Suppressor macrophage treated with lipopolysaccharide for 1 hour (primary cell): Measurements from ENCODE around the gene LAMTOR4.
"Not testable (repeated sequence)": the region's sequence is repeated elsewhere in the genome, so short reads cannot be mapped to it uniquely, and the experiment has no call there.

Source experiments
- DNase-seq, 3 donors: peaks; one replicate each; pipeline ENCODE4 v3.0.0-alpha.2; 2020 to 2022

Gene LAMTOR4

DNA sequence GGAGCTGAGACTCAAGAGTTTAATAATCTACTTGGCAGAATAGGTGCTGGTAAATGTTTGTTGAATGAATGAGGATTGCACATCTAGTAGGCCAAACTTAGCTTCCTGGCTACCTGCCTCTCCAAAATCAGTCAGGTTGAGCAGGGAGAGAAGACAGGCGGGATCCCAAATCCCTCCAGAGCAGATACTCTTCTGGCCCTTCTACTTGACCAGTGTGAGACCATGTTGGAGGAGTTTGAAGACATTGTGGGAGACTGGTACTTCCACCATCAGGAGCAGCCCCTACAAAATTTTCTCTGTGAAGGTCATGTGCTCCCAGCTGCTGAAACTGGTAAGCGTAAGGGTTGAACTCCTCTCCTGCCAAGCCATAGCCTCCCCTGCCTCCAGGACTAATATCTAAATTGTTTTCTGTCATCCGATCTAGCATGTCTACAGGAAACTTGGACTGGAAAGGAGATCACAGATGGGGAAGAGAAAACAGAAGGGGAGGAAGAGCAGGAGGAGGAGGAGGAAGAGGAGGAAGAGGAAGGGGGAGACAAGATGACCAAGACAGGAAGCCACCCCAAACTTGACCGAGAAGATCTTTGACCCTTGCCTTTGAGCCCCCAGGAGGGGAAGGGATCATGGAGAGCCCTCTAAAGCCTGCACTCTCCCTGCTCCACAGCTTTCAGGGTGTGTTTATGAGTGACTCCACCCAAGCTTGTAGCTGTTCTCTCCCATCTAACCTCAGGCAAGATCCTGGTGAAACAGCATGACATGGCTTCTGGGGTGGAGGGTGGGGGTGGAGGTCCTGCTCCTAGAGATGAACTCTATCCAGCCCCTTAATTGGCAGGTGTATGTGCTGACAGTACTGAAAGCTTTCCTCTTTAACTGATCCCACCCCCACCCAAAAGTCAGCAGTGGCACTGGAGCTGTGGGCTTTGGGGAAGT, 24.2 kb upstream of the LAMTOR4 start:
- DNase-seq, result no peak

DNA sequence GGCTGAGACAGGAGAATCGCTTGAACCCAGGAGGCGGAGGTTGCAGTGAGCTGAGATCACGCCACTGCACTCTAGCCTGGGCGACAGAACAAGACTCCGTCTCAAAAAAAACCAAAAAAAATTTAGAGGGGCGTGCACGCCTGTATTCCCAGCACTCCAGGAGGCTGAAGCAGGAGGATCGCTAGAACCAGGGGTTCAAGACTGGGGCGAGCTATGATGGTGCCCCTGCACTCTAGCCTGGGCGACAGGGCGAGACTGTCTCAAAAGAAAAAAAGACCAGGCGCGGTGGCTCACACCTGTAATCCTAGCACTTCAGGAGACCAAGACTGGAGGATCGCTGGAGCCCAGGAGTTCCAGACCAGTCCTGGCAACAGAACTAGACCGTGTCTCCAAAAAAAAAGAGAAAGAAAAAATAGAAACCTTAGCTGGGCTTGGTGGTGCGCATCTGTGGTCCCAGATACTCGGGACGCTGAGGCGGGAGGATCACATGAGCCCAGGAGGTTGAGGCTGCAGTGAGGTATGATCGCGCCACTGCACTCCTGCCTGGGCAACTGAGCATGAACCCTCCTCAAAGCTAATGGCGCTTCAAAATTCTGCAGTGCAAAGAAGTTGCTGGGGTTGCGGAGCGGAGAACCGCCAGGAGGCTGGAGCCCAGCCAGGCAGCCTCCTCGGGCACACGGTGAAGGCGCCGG, 22.3 kb upstream of the LAMTOR4 start:
- DNase-seq, result no peak

DNA sequence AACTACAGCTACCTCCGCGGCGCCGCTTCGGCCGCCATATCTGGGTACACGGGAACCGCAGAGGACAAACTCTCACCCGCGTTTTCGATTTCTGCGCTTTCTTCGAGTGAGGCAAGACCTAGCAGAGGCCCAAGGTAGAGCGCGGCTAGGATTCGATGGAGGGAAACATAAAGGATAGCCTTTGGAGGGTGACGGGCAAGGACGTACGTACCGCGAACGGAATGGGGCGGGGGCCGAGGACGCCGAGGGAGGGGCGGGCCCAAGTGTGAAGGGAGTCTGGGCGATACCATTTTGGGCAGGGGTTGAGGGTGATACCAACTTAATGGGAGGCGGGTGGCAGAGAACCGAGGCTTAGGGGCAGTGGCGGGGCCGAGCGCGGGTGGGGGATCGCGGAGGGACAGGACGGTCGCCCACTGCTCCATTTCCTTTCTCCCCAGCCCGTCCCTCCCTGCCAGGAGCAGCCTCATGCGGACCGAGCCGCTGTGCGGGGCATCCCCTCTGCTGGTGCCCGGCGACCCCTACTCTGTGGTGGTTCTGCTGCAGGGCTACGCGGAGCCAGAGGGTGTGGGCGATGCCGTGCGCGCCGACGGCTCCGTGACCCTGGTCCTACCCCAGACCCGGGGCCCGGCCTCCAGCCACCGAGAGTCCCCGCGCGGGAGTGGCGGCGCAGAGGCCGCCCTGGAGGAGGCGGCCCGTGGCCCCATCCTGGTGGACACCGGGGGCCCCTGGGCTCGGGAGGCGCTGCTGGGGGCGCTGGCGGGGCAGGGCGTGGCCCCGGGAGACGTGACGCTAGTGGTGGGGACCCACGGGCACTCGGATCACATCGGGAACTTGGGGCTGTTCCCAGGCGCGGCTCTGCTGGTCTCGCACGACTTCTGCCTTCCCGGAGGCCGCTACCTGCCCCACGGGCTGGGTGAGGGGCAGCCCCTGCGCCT, 21.5 kb upstream of the LAMTOR4 start, which contains the start of gene MBLAC1:
Gene MBLAC1 (plus strand): TSS at position 37 of the 935 bp plus-strand sequence. CDS start 429 bp downstream, at position 466.
- DNase-seq, result peak; percentile 86 to 94 (median 92)

DNA sequence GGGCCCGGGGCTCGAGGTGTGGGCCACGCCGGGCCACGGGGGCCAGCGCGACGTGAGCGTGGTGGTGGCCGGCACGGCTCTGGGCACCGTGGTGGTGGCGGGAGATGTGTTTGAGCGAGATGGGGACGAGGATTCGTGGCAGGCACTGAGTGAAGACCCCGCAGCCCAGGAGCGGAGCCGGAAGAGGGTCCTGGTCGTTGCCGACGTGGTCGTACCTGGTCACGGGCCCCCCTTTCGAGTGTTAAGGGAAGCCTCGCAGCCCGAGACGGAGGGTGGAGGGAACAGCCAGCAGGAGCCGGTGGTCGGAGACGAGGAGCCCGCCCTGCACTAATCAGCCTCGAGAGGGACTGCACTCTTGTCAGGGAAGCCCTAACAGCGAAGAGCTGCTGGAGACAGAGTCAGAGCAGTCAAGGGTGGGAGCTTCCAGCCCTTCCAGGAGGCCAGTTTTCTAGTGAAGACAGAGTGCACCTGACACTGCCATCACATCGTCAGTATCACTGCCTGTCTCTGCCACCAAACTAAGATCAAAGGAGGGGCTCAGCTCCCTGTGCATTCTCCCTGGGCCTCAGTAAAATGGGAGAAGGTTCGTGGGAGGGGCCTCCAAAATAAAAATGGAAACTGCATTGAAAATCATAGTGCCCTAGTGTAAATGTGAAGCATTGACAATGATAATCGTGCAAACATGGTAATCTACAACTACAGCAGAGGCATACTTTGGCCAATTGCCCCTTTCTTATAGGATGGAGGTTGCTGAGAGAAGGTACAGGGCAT, 20.7 kb upstream of the LAMTOR4 start:
- DNase-seq, result peak in 1 of 3 donors; percentile 20

DNA sequence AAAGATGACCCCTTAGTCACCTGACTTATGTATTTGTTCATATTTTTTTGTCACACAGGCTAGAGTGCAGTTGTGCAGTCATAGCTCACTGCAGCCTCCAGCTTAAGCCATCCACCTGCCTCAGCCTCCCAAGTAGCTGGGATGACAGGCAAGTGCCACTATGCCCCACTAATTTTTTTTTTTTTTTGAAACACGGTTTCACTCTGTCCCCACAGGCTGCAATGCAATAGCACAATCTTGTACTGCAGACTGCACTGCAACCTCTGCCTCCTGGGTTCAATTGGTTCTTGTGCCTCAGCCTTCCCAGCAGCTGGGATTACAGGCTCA, 20.1 kb upstream of the LAMTOR4 start:
- no peak for DNase-seq

DNA sequence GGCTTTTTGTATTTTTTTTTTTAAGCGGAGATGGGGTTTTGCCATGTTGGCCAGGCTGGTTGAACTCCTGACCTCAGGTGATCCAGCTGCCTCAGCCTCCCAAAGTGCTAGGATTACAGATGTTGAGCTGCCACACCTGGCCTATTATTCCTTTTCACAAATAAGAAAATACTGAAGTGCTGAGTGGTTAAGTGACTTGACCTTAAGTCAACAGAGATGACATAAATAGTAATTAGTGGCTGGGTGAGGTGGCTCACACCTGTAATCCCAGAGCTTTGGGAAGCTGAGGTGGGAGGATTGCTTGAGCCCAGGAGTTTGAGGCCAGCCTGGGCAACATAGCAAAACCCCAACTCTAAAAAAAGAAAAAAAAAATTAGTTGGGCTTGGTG, 18.5 kb upstream of the LAMTOR4 start:
- not testable (repeated sequence) for DNase-seq

DNA sequence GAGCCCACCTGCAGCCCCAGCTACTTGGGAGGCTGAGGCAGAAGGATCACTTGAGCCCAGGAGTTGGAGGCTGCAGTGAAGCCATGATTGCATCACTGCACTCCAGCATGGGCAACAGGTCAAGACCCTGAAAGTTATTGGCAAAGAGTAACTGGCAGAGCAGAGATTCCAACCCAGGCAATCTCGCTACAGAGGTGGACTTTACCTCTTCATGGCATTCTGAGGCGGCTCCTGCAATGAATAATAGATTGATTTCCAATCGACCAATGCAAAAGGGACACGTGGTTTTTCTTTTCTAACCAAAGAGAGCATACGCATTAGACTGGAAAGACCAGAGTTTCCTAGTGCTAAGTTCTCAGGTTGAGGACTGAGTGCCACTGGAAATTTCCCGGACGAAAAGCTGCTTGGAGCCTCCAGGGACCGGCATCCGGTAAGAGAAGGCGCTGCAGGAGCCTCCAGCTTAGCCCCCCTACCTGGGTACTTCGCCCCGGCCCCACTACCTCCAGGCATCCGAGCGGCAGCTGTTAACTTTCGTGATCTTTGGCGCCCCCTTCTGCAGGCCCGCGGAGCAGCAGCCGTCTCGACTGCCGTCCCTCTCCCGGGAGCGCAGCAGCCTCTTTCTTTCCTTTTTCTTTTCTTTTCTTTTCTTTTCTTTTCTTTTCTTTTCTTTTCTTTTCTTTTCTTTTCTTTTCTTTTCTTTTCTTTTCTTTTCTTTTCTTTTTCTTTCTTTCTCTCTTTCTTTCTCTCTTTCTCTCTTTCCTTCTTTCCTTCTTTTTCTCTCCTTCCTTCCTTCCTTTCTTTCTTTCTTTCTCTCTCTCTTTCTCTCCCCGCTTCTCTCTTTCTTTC, 17.9 kb upstream of the LAMTOR4 start:
- DNase-seq, result peak; percentile 79 to 85 (median 84)

DNA sequence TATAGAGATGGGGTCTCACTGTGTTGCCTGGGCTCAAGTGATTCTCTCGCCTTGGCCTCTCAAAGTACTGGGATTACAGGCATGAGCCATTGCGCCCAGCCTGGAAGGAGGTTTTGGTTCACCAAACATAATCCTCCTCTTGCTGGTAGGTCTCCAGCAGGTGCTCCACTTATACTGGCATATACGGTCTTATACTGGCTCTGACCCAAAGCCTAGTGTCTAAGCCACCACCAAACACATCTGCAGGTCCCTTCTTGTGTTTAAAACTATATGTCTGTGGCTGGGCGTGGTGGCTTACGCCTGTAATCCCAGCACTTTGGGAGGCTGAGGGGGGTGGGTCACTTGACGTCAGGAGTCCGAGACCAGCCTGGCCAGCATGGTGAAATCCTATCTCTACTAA, 16.6 kb upstream of the LAMTOR4 start:
- DNase-seq, result no peak

DNA sequence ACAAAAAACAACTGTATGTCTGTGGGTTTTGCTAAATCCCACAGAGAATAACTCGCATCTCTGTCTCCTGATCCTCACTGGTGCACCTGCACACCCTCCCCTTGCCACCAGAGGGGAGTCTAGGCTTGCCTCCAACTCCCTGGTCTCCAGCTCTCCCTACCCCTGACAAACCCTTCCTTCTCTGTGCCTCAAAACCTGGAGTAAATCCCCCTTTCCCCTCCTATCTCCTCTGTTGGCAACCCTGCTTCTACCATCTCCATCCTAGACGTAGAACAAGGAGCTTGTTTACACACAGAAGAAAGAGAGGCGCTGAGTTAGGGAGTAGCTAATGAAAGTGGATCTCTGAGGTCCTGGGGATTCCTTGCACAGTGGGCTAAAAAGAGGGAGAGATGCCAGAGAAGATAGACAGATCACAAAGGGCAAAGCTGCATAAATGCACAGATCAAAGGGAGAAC, 16.0 kb upstream of the LAMTOR4 start:
- DNase-seq, result peak; percentile 77 to 84 (median 80)

DNA sequence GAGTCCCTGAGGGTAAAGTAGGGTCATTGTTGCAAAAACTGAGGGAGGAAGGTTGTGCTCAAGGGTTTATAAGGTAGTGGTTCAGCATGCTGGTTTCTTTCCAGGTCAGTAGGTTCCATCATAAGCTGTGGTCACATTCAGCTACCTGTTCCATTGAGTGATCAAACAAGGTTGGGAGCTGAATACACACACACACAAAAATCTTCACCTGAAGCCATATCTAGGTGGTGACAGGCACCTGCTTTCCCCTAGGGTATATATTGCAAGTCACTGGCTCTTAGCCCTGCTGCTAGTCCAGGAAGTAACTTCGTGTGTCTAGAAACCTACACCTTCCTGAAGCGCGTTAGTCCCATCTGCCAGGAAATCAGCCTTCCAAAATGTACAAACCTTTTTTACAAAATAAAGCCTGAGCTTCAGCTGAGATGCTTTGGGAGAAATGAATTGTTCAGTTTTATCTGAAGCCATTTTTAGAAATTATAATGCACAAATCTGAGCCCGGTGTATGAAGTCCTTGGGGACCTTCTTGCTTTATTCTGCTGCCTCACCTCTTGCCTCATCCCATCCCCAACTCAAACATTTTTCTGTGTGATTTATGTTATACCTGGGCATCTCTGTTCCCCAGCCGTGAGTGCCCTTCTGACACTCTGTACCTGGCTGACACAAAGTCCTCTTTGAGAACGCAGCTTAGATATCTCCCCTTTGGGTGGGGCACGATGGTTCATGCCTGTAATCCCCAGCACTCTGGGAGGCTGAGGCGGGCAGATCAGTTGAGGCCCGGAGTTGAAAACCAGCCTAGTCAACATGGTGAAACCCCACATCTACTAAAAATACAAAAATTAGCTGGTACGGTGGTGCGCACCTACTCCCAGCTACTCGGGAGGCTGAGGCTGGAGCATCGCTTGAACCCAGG, 10.6 kb upstream of the LAMTOR4 start:
- DNase-seq, result no peak

DNA sequence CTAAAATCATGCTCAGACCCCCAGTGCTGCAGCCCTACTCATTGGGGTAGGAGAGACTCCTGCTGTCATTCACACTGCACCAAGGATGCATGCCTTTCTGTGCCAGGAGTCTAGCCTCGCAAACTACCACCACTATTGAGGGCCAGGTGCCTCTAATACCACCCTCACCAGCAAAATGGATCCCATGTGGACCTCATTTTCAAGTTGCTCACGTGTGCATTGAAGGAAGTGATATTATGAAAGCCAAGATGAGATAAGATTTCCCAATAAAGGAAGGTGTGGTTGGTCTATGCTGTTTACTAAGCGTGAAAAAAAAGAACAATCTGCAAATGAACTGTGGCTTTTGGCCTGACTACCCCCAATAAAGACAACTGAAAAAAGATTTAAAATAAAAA, 7.2 kb upstream of the LAMTOR4 start:
- DNase-seq, result no peak

DNA sequence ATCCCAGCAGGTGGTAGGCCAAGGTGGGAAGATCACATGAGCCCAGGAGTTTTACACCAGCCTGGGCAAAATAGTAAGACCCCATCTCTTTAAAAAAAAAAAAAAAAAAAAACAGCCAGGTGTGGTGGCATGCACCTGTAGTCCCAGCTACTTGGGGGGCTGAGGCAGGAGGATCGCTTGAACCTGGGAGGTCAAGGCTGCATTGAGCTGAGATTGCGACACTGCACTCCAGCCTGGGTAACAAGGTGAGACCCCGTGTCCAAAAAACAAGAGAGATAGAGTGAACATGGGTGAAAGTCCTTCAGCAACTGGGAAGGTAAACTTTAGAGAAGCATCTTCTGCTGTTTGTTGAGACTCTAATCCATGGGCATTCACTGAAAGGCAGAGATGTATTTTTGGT, 6.3 kb upstream of the LAMTOR4 start:
- no peak for DNase-seq

DNA sequence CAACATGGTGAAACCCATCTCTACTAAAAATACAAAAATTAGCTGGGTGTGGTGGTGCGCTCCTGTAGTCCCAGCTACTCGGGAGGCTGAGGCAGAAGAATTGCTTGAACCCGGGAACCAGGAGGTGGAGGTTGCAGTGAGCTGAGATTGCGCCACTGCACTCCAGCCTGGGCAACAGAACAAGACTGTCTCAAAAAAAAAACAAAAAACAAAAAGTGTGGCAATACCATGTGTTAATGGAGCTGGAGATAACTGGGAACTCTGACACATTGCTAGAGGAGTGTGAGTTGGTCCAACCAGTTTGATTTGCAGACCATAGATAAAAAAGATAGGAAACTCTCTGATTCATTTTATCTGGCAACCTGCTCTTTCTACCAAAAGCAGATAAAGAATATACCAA, 2.4 kb upstream of the LAMTOR4 start:
- not testable (repeated sequence) for DNase-seq

DNA sequence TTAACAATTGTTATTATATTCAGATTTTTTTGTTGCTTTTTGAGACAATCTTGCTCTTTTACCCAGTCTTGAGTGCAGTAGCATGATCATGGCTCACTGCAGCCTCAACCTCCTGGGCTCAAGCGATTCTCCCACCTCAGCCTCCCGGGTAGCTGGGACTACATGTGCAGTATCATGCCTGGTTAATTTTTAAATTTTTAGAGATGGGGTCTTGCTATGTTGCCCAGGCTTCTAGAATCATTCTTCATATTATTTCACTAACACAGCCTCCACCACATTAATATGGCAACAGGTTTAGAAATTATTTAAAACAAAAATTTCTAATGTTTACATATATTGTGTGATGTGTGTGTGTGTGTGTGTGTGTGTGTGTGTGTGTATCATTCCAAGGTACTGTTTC, 1.4 kb upstream of the LAMTOR4 start:
- DNase-seq, result no peak

DNA sequence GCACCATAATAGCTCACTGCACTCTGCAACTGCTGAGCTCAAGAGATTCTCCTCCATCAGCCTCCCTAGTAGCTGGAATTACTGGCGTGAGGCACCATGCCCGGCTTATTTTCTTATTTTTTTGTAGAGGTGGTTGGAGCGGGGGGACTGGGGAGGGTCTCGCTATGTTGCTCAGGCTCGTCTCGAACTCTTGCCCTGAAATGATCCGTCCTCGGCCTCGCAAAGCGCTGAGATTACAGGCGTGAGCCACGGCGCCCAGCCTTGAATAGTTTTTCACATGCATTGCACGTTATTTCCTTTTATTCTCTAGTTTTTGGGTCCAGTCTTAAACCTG, 526 bp upstream of the LAMTOR4 start:
- DNase-seq, result no peak

DNA sequence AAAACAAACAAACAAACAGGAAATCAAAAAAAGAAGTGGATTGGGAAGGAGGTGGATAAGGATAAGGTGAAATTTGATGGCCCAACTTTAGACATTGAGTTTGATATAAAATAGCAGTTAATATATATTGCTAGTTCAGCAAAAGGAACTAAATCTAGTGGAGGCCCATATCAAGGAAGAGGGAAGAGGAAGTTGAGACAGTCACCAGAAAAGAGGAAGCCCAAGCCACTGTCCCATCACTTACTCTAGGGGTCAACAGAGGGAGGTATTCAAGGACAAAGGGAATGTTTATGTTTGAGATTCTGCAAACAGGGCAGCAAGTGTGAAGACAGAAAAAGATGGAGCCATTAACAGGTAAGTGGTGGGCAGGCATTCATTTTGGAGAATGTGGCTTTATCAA, 3.7 kb downstream of the LAMTOR4 start:
- DNase-seq, result peak; percentile 72 to 83 (median 79)

DNA sequence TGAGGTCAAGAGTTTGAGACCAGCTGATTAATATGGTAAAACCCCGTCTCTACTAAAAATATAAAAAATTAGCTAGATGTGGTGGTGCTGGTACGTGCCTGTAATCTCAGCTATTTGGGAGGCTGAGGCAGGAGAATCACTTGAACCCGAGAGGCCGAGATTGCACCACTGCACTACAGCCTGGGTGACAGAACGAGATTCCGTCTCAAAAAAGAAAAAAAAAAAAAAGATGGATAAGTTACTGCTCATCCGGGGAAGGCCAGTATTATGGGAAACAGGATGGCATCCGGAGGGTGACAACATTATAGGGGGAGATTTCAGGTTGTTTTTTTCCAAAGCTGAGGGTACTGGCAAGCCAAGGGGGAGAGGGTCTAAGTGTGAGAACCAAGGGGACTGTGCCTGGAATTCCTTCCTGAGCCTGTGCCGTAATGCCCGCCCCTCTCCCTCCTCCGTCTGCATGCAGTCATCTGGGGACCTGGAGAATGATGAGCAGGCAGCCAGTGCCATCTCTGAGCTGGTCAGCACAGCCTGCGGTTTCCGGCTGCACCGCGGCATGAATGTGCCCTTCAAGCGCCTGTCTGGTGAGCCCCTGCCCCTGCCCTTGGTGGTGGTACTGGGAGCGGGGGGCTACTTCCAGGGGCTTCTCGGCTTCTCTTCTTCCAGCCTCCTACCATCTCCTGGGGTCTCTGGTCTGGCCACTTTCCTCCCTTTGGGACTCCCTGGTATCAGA, 4.4 kb downstream of the LAMTOR4 start:
- DNase-seq, result no peak

DNA sequence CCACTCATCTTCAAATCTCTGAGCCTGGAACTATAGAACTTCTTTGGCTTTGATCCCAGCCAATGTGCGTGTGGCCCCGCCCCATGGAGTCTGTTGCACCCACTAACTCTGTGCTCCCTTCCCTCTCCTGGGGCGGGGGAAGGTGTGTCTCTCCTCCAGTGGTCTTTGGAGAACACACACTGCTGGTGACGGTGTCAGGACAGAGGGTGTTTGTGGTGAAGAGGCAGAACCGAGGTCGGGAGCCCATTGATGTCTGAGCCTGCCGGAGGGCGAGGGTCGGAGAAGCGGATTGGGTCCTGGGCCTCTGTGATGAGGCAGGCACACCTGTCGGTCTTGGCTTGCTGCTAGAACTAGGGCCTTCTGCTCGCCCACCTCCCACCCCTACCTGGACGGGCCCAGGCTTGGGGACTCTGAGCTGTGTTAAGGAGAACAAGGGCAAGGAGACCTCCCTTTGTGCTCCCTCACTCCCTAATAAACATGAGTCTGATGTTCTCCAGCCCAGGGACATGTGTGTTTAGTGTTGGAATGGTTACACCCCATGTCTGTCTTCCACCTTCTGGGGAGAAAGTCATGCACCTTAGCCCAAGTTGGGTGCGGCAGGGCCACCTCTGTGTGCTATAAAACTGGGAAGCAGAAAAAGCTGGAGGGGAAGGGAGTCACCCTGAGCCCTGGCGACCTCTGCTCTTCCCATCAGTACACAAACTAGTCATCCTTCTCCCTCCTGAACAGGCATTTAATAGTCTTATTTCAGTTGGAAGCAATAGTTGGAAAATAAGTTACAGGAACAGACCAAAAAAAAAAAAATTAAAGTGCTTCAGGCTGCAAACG, 5.2 kb downstream of the LAMTOR4 start:
- DNase-seq, result no peak
